ENCODE results near the gene ZNF831. TPM values are rescaled to one million over a fixed set of nuclear protein-coding genes. Genes with fewer than 3 reads are reported as not detected.

Gene ZNF831
- total and polyA plus RNA-seq, 10 of the 15 experiments (the other 5 are each of a cell fraction or from before 2014, with no cell fraction given): 0.01 to 0.97 (median 0.23) TPM

DNA sequence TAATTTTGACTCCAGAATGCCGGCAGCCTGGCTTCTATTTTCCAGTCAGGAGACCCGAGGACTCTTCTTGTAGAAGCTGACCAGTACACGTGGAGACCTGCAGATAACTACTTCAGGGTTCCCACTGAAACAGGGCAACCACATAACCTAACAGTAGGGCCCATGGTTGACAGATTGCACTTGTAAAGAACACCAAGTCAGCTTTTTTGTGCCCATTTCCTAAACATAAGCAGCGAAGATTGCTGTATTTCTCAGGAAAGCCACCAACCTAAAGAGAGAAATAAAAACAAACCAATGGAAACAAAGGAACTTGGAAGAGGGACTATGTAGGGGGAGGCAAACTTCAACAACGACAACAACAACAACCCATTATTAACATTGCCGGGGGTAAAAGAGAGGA is 86.7 kb downstream of the ZNF831 start:
- POLR2A ChIA-PET: interaction anchor here (0.6 kb wide), 1 partner anchor 379 kb away, joined by 9 read pairs; no protein-coding TSS in a partner anchor
- Histone ChIP-seq H3K79me2 (ENCODE audit: control insufficient read depth, insufficient read depth, low read length) (no peaks in the 10 kb centered on the region), H3K27me3 (replicated peaks in 1 of 2; ENCODE audit: control insufficient read depth in 2 of 2, insufficient read depth in 2 of 2, low read length in 1 of 2) (no peaks in the 10 kb centered on the region; a peak in 2 of 4 replicates), H4K20me1 (ENCODE audit: control insufficient read depth, insufficient read depth) (no peaks in the 10 kb centered on the region), H3K9me3 (replicated peaks; ENCODE audit: control insufficient read depth, insufficient read depth, low read length) (no peaks in the 10 kb centered on the region), H3K4me1 (ENCODE audit: control insufficient read depth, insufficient read depth, low read length) (no peaks in the 10 kb centered on the region), H3K27ac (ENCODE audit: control insufficient read depth, insufficient read depth) (no peak overlapping the region), H3K4me3 (no peak overlapping the region), H3K9ac (ENCODE audit: control insufficient read depth, insufficient read depth, low read length) (no peak overlapping the region), H2AFZ (ENCODE audit: control insufficient read depth, low read depth, low read length) (no peak overlapping the region), H3K4me2 (ENCODE audit: control insufficient read depth, insufficient read depth) (no peak overlapping the region), H3K36me3 (ENCODE audit: control insufficient read depth in 2 of 2, insufficient read depth in 2 of 2, low read length in 1 of 2) (no peaks in the 10 kb centered on the region)
- no peak for ATAC-seq
- RAD21 ChIA-PET (ENCODE audit: unreplicated experiment): no interaction called here
- SMC1A ChIA-PET (ENCODE audit: uncharacterized antibody, unreplicated experiment): no interaction called here
- CTCF ChIA-PET: no interaction called here
- BruUV-seq (replicated peaks): no TSS peak
- no peak for DNase-seq (ENCODE audit: low read depth, low spot score)
- in situ Hi-C loops (cut with MboI): no loop called here
- WGBS (ENCODE audit: insufficient coverage, insufficient replicate concordance, low lambda C conversion rate, missing lambda C conversion rate): 36% methylated on average over 6 of the region's 6 CpGs
- intact Hi-C loops (cut with micrococcal nuclease; ENCODE audit: unreplicated experiment): no loop called here
- no peak for FAIRE-seq
- TF ChIP-seq ZBTB33 (IDR thresholded peaks at IDR 0.05) (no peak), TARDBP (IDR thresholded peaks at IDR 0.05; ENCODE audit: borderline replicate concordance) (no peak), NFIC (IDR thresholded peaks at IDR 0.05; ENCODE audit: low read depth, low read length) (no peak), FOXK2 (IDR thresholded peaks at IDR 0.05) (no peak), RCOR1 (conservative IDR thresholded peaks at IDR 0.05; ENCODE audit: low read depth, low read length) (no peak), PKNOX1 (IDR thresholded peaks at IDR 0.05) (no peak), NBN (IDR thresholded peaks at IDR 0.05) (no peak), ETV6 (conservative IDR thresholded peaks at IDR 0.05 in 1 of 2, IDR thresholded peaks at IDR 0.05 in 1 of 2; ENCODE audit: borderline replicate concordance in 1 of 2, low read depth in 1 of 2) (no peak), STAT1 (conservative IDR thresholded peaks at IDR 0.05) (no peak), BACH1 (IDR thresholded peaks at IDR 0.05; ENCODE audit: borderline replicate concordance) (no peak)
- TF ChIP-seq, protein P1, sequence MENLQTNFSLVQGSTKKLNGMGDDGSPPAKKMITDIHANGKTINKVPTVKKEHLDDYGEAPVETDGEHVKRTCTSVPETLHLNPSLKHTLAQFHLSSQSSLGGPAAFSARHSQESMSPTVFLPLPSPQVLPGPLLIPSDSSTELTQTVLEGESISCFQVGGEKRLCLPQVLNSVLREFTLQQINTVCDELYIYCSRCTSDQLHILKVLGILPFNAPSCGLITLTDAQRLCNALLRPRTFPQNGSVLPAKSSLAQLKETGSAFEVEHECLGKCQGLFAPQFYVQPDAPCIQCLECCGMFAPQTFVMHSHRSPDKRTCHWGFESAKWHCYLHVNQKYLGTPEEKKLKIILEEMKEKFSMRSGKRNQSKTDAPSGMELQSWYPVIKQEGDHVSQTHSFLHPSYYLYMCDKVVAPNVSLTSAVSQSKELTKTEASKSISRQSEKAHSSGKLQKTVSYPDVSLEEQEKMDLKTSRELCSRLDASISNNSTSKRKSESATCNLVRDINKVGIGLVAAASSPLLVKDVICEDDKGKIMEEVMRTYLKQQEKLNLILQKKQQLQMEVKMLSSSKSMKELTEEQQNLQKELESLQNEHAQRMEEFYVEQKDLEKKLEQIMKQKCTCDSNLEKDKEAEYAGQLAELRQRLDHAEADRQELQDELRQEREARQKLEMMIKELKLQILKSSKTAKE (IDR thresholded peaks at IDR 0.05; ENCODE audit: low read depth, poor library complexity, severe bottlenecking): no peak
- TF ChIP-seq, protein P2, sequence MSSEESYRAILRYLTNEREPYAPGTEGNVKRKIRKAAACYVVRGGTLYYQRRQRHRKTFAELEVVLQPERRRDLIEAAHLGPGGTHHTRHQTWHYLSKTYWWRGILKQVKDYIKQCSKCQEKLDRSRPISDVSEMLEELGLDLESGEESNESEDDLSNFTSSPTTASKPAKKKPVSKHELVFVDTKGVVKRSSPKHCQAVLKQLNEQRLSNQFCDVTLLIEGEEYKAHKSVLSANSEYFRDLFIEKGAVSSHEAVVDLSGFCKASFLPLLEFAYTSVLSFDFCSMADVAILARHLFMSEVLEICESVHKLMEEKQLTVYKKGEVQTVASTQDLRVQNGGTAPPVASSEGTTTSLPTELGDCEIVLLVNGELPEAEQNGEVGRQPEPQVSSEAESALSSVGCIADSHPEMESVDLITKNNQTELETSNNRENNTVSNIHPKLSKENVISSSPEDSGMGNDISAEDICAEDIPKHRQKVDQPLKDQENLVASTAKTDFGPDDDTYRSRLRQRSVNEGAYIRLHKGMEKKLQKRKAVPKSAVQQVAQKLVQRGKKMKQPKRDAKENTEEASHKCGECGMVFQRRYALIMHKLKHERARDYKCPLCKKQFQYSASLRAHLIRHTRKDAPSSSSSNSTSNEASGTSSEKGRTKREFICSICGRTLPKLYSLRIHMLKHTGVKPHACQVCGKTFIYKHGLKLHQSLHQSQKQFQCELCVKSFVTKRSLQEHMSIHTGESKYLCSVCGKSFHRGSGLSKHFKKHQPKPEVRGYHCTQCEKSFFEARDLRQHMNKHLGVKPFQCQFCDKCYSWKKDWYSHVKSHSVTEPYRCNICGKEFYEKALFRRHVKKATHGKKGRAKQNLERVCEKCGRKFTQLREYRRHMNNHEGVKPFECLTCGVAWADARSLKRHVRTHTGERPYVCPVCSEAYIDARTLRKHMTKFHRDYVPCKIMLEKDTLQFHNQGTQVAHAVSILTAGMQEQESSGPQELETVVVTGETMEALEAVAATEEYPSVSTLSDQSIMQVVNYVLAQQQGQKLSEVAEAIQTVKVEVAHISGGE (CRISPR knock-in tag; IDR thresholded peaks at IDR 0.05): no peak

Data from GM12878 (cell line).